HEK293 (cell line): ENCODE measurements around the gene DGKG.

Experiments
- CTCF ChIA-PET: fragments of 350-600 bp; formaldehyde crosslinking; extraction: SDS; loops from one replicate; lab custom pipeline; 2021; ENCODE audit warnings: antibody characterized with exemption; lab: Yijun Ruan, JAX
- POLR2A ChIA-PET: fragments of 300-600 bp; formaldehyde crosslinking; extraction: SDS; loops from one replicate; lab custom pipeline; 2020; ENCODE audit warnings: antibody characterized with exemption, inconsistent platforms; lab: Yijun Ruan, JAX
- H3K27ac ChIP-seq: fragments of 200-500 bp; sonication (Bioruptor generic); 2 replicates; pipeline ENCODE4 v1.5.1; 2014; ENCODE audit warnings: low read depth, low read length, control low read depth, inconsistent platforms; ENCODE audit errors: extremely low read depth
- H3K36me3 ChIP-seq, 2 experiments: fragments of 200-500 bp in 1 of 2; sonication (Bioruptor generic) in 1 of 2; 1 replicate in 1 of 2; 2 replicates in 1 of 2; pipeline ENCODE4 v1.5.1; 2014 to 2017; ENCODE audit warnings: inconsistent platforms in 2 of 2, low read length in 2 of 2; ENCODE audit not compliant: control insufficient read depth in 2 of 2, insufficient read depth in 1 of 2
- H3K4me1 ChIP-seq: fragments of 200-500 bp; sonication (Bioruptor generic); 2 replicates; pipeline ENCODE4 v1.5.1; 2014; ENCODE audit warnings: mild to moderate bottlenecking, low read length, inconsistent platforms; ENCODE audit not compliant: control insufficient read depth, insufficient read depth
- H3K4me3 ChIP-seq: 2 replicates; pipeline ENCODE4 v1.5.1; 2011; ENCODE audit warnings: low read depth, mild to moderate bottlenecking, control low read depth, low read length, moderate library complexity
- H3K9me3 ChIP-seq: fragments of 200-500 bp; sonication (Bioruptor generic); 2 replicates; pipeline ENCODE4 v1.5.1; 2014; ENCODE audit warnings: low read depth, low read length, inconsistent platforms; ENCODE audit not compliant: control insufficient read depth, insufficient read depth
- YY2 ChIP-seq: fragments of 450-650 bp; formaldehyde crosslinking; IDR thresholded peaks from 2 replicates; pipeline ENCODE4 v1.5.1; 2016; ENCODE audit warnings: missing biosample characterization, missing genetic modification characterization
- ZBTB21 ChIP-seq: fragments of 450-650 bp; formaldehyde crosslinking; IDR thresholded peaks from 2 replicates; pipeline ENCODE4 v1.5.1; 2017; ENCODE audit warnings: missing biosample characterization, missing genetic modification characterization
- ZIC2 ChIP-seq: fragments of 450-650 bp; formaldehyde crosslinking; IDR thresholded peaks from 2 replicates; pipeline ENCODE4 v1.5.1; 2016; ENCODE audit warnings: missing biosample characterization, missing genetic modification characterization
- ZNF155 ChIP-seq: fragments of 450-650 bp; formaldehyde crosslinking; IDR thresholded peaks from 2 replicates; pipeline ENCODE4 v1.5.1; 2016; ENCODE audit warnings: missing biosample characterization, missing genetic modification characterization
- ZNF19 ChIP-seq: fragments of 450-650 bp; formaldehyde crosslinking; IDR thresholded peaks from 2 replicates; pipeline ENCODE4; 2016; ENCODE audit warnings: missing biosample characterization, missing genetic modification characterization, low read depth
- ZNF214 ChIP-seq: fragments of 450-650 bp; formaldehyde crosslinking; IDR thresholded peaks from 2 replicates; pipeline ENCODE4 v1.5.1; 2017; ENCODE audit warnings: missing biosample characterization, mild to moderate bottlenecking, missing genetic modification characterization, borderline replicate concordance
- ZNF266 ChIP-seq: fragments of 450-650 bp; formaldehyde crosslinking; IDR thresholded peaks from 2 replicates; pipeline ENCODE4 v1.5.1; 2016; ENCODE audit warnings: missing biosample characterization, missing genetic modification characterization, low read depth
- ZNF302 ChIP-seq: fragments of 450-650 bp; formaldehyde crosslinking; IDR thresholded peaks from 2 replicates; pipeline ENCODE4 v1.5.1; 2016; ENCODE audit warnings: missing biosample characterization, missing genetic modification characterization, low read depth
- ZNF433 ChIP-seq: fragments of 450-650 bp; formaldehyde crosslinking; IDR thresholded peaks from 2 replicates; pipeline ENCODE4 v1.5.1; 2016; ENCODE audit warnings: missing biosample characterization, missing genetic modification characterization, low read depth
- ZNF473 ChIP-seq: fragments of 450-650 bp; formaldehyde crosslinking; IDR thresholded peaks from 2 replicates; pipeline ENCODE4 v1.5.1; 2017; ENCODE audit warnings: missing biosample characterization, missing genetic modification characterization
- ZNF561 ChIP-seq: fragments of 450-650 bp; IDR thresholded peaks from 2 replicates; pipeline ENCODE4 v1.5.1; 2018; ENCODE audit warnings: missing biosample characterization, missing genetic modification characterization, borderline replicate concordance
- ZNF610 ChIP-seq: fragments of 450-650 bp; formaldehyde crosslinking; IDR thresholded peaks from 2 replicates; pipeline ENCODE4 v1.5.1; 2016; ENCODE audit warnings: missing biosample characterization, missing genetic modification characterization, borderline replicate concordance
- ZNF621 ChIP-seq: fragments of 450-650 bp; formaldehyde crosslinking; IDR thresholded peaks from 2 replicates; pipeline ENCODE4 v1.5.1; 2017; ENCODE audit warnings: missing biosample characterization, missing genetic modification characterization
- ZNF660 ChIP-seq: fragments of 450-650 bp; IDR thresholded peaks from 2 replicates; pipeline ENCODE4 v1.5.1; 2018; ENCODE audit warnings: missing biosample characterization, mild to moderate bottlenecking, missing genetic modification characterization
- ZNF747 ChIP-seq: fragments of 450-650 bp; formaldehyde crosslinking; IDR thresholded peaks from 2 replicates; pipeline ENCODE4 v1.5.1; 2016; ENCODE audit warnings: missing biosample characterization, missing genetic modification characterization
- ZNF791 ChIP-seq: fragments of 450-650 bp; formaldehyde crosslinking; IDR thresholded peaks from 2 replicates; pipeline ENCODE4 v1.5.1; 2016; ENCODE audit warnings: missing biosample characterization, missing genetic modification characterization
- TF ChIP-seq, protein P1 (sequence below): fragments of 450-650 bp; formaldehyde crosslinking; IDR thresholded peaks from 2 replicates; pipeline ENCODE4 v1.5.1; 2016; ENCODE audit warnings: missing biosample characterization, missing genetic modification characterization
- TF ChIP-seq, protein P2 (sequence below): fragments of 450-650 bp; formaldehyde crosslinking; IDR thresholded peaks from 2 replicates; pipeline ENCODE4 v1.5.1; 2016; ENCODE audit warnings: missing biosample characterization, missing genetic modification characterization
- TF ChIP-seq, protein P3 (sequence below): fragments of 450-650 bp; formaldehyde crosslinking; optimal IDR thresholded peaks from 2 replicates; pipeline ENCODE3; 2016; ENCODE audit warnings: missing biosample characterization, mild to moderate bottlenecking, missing genetic modification characterization
- TF ChIP-seq, protein P4 (sequence below): fragments of 450-650 bp; formaldehyde crosslinking; IDR thresholded peaks from 2 replicates; pipeline ENCODE4 v1.5.1; 2016; ENCODE audit warnings: missing biosample characterization, missing genetic modification characterization
- TF ChIP-seq, protein P5 (sequence below): fragments of 450-650 bp; formaldehyde crosslinking; IDR thresholded peaks from 2 replicates; pipeline ENCODE4 v1.5.1; 2016; ENCODE audit warnings: missing biosample characterization, missing genetic modification characterization, low read depth
- TF ChIP-seq, protein P6 (sequence below): fragments of 450-650 bp; formaldehyde crosslinking; conservative IDR thresholded peaks from 2 replicates; pipeline ENCODE4 v1.5.1; 2016; ENCODE audit warnings: low read depth, missing biosample characterization, missing genetic modification characterization

The DGKG gene

DNA sequence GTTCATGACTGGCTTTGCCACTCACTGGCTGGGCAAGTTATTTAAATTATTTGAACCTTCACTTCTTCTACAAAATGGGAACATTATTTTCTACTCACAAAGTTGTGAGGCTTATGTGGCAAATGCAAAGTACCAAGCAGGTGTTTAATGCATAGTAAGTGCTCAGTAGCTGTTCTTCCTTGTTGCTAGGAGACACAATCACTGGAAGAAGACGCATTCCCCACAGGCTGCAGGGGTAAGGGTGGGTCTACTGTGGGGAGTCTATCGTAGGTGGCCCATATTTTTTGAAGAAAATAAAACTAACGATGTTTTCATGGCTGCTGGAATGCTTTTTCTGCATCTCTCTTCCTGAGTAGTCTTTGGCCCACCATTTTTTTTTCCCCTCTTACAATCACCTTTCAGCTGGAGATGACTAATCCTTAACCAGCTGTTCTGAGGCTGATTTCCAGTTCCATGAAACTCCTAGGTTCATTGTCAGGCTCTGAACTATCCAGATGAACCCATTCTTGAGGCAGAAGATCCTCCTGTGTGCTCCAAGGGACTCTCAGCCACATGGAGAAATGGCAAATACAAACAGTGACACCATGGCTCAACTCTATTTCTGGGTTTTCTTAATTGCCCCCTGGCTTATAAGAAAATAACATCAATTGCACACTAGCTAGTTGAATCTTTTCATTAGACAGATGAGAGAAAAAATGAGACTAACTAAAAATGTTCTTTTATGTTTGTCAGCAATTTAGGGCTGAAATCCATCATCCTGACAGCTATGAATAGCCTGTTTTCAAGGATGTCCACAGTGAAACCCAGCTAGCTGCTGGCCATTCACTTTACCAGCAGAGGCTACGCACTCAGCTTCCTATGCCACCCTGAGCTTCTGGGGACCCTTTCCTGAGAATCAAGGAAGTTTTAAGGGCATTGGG is 144.9 kb downstream of the DGKG start:
- ChIA-PET CTCF (interaction anchor here (0.6 to 1.0 kb wide), 3 partner anchors 20 to 321 kb away, joined by 3 read pairs; no protein-coding TSS in a partner anchor), POLR2A (no interaction called here)
- Histone ChIP-seq H3K4me1 (no peaks in the 10 kb centered on the region), H3K36me3 (no peaks in the 10 kb centered on the region), H3K4me3 (no peak overlapping the region), H3K9me3 (no peaks in the 10 kb centered on the region), H3K27ac (no peak overlapping the region)
- TF ChIP-seq, protein P1, sequence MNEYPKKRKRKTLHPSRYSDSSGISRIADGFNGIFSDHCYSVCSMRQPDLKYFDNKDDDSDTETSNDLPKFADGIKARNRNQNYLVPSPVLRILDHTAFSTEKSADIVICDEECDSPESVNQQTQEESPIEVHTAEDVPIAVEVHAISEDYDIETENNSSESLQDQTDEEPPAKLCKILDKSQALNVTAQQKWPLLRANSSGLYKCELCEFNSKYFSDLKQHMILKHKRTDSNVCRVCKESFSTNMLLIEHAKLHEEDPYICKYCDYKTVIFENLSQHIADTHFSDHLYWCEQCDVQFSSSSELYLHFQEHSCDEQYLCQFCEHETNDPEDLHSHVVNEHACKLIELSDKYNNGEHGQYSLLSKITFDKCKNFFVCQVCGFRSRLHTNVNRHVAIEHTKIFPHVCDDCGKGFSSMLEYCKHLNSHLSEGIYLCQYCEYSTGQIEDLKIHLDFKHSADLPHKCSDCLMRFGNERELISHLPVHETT (tag by site-specific recombination) = no peak
- TF ChIP-seq ZNF266 (no peak), ZNF19 (tag by site-specific recombination) (no peak), ZIC2 (no peak), ZNF747 (no peak), ZNF155 (tag by site-specific recombination) (no peak), ZNF791 (tag by site-specific recombination) (no peak), ZNF214 (no peak), ZNF433 (tag by site-specific recombination) (no peak), ZNF473 (tag by site-specific recombination) (no peak), ZNF561 (tag by site-specific recombination) (no peak)
- TF ChIP-seq, protein P2, sequence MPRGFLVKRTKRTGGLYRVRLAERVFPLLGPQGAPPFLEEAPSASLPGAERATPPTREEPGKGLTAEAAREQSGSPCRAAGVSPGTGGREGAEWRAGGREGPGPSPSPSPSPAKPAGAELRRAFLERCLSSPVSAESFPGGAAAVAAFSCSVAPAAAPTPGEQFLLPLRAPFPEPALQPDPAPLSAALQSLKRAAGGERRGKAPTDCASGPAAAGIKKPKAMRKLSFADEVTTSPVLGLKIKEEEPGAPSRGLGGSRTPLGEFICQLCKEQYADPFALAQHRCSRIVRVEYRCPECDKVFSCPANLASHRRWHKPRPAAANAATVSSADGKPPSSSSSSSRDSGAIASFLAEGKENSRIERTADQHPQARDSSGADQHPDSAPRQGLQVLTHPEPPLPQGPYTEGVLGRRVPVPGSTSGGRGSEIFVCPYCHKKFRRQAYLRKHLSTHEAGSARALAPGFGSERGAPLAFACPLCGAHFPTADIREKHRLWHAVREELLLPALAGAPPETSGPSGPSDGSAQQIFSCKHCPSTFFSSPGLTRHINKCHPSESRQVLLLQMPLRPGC = no peak

DNA sequence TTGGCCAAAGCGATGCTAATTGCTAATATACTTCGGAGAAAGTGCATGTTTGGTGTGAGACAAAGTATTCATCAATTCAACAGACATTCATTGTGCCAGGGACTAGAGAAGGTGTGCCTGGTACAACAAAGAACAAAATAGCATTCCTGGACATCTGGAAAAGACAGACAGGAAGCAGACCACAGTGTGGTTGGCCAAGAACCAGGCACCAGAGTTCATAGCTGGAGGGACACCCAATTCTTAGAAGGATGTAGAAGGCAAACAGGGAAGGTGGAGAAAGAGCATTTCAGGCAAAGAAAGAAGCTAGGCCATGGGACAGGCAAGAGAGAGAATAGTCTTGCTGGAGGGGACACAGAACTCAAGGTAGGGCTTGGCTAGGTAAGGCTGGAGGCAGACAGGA is 147.4 kb downstream of the DGKG start:
- Histone ChIP-seq H3K9me3 (no peaks in the 10 kb centered on the region), H3K4me1 (no peaks in the 10 kb centered on the region), H3K27ac (no peak overlapping the region), H3K4me3 (no peak overlapping the region), H3K36me3 (no peaks in the 10 kb centered on the region)
- ChIA-PET CTCF (no interaction called here), POLR2A (no interaction called here)
- TF ChIP-seq ZNF302 (tag by site-specific recombination) (no peak), ZBTB21 (no peak), ZNF660 (tag by site-specific recombination) (no peak), ZNF621 (tag by site-specific recombination) (no peak), YY2 (tag by site-specific recombination) (no peak), ZNF610 (tag by site-specific recombination) (no peak), ZNF155 (tag by site-specific recombination) (no peak)
- TF ChIP-seq, protein P3, sequence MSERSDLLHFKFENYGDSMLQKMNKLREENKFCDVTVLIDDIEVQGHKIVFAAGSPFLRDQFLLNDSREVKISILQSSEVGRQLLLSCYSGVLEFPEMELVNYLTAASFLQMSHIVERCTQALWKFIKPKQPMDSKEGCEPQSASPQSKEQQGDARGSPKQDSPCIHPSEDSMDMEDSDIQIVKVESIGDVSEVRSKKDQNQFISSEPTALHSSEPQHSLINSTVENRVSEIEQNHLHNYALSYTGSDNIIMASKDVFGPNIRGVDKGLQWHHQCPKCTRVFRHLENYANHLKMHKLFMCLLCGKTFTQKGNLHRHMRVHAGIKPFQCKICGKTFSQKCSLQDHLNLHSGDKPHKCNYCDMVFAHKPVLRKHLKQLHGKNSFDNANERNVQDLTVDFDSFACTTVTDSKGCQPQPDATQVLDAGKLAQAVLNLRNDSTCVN (tag by site-specific recombination) = no peak
- TF ChIP-seq, protein P4, sequence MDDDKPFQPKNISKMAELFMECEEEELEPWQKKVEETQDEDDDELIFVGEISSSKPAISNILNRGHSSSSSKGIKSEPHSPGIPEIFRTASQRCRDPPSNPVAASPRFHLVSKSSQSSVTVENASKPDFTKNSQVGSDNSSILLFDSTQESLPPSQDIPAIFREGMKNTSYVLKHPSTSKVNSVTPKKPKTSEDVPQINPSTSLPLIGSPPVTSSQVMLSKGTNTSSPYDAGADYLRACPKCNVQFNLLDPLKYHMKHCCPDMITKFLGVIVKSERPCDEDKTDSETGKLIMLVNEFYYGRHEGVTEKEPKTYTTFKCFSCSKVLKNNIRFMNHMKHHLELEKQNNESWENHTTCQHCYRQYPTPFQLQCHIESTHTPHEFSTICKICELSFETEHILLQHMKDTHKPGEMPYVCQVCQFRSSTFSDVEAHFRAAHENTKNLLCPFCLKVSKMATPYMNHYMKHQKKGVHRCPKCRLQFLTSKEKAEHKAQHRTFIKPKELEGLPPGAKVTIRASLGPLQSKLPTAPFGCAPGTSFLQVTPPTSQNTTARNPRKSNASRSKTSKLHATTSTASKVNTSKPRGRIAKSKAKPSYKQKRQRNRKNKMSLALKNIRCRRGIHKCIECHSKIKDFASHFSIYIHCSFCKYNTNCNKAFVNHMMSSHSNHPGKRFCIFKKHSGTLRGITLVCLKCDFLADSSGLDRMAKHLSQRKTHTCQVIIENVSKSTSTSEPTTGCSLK (tag by site-specific recombination) = no peak
- TF ChIP-seq, protein P5, sequence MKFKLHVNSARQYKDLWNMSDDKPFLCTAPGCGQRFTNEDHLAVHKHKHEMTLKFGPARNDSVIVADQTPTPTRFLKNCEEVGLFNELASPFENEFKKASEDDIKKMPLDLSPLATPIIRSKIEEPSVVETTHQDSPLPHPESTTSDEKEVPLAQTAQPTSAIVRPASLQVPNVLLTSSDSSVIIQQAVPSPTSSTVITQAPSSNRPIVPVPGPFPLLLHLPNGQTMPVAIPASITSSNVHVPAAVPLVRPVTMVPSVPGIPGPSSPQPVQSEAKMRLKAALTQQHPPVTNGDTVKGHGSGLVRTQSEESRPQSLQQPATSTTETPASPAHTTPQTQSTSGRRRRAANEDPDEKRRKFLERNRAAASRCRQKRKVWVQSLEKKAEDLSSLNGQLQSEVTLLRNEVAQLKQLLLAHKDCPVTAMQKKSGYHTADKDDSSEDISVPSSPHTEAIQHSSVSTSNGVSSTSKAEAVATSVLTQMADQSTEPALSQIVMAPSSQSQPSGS (tag by site-specific recombination) = no peak
- TF ChIP-seq, protein P6, sequence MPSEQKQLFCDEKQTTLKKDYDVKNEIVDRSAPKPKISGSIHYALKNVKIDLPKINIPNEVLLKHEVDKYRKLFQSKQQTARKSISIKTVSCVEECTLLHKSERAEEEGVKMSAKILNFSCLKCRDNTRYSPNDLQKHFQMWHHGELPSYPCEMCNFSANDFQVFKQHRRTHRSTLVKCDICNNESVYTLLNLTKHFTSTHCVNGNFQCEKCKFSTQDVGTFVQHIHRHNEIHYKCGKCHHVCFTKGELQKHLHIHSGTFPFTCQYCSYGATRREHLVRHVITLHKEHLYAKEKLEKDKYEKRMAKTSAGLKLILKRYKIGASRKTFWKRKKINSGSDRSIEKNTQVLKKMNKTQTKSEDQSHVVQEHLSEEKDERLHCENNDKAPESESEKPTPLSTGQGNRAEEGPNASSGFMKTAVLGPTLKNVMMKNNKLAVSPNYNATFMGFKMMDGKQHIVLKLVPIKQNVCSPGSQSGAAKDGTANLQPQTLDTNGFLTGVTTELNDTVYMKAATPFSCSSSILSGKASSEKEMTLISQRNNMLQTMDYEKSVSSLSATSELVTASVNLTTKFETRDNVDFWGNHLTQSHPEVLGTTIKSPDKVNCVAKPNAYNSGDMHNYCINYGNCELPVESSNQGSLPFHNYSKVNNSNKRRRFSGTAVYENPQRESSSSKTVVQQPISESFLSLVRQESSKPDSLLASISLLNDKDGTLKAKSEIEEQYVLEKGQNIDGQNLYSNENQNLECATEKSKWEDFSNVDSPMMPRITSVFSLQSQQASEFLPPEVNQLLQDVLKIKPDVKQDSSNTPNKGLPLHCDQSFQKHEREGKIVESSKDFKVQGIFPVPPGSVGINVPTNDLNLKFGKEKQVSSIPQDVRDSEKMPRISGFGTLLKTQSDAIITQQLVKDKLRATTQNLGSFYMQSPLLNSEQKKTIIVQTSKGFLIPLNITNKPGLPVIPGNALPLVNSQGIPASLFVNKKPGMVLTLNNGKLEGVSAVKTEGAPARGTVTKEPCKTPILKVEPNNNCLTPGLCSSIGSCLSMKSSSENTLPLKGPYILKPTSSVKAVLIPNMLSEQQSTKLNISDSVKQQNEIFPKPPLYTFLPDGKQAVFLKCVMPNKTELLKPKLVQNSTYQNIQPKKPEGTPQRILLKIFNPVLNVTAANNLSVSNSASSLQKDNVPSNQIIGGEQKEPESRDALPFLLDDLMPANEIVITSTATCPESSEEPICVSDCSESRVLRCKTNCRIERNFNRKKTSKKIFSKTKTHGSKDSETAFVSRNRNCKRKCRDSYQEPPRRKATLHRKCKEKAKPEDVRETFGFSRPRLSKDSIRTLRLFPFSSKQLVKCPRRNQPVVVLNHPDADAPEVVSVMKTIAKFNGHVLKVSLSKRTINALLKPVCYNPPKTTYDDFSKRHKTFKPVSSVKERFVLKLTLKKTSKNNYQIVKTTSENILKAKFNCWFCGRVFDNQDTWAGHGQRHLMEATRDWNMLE (tag by site-specific recombination) = no peak
